Choroid plexus epithelial cell (primary cell): ENCODE measurements around the gene TNFRSF21.

Experiments used
- DNase-seq: peaks from one replicate; pipeline ENCODE4 v3.0.0-alpha.2; 2010; ENCODE audit warnings: low read depth
- H3K4me3 ChIP-seq: 2 replicates; pipeline ENCODE4 v1.5.1; 2011; ENCODE audit warnings: low read depth, mild to moderate bottlenecking, control low read depth, low read length, moderate library complexity
- TF ChIP-seq, protein P1 (sequence below): conservative IDR thresholded peaks from 2 replicates; pipeline ENCODE4 v1.5.1; 2011; ENCODE audit warnings: low read depth, mild to moderate bottlenecking, control low read depth, inconsistent platforms, low read length, moderate library complexity

The TNFRSF21 gene

DNA sequence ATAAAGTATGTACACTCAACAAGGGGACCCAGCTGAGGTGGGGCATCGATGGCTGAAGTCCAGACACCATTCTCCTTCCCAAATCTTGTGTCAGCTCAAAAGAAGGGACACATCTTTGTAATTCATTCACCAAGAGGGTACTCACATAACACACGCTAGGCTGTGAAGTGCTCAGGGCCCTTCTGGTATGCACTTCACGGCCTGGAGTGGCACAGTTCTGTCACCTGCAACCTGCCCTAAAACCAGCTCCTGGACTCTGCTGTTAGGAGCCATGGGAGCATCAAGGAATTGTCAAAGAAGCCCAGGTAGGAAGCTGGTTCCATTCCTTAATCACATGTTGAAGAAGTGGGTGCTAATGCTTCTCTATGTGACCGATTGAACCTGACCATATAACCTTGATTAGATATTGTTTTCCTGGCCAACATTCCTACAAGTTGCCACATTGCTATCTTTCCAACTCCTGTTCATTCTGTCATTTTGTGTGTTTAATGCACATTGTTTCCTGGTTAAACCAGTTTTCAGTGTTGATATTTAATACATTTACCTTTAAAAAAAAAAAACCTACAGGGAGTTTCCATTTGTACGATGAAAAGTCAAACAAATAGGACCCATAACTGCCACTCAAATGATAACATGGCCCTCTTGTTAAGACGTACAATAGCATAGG is 127.3 kb downstream of the TNFRSF21 start:
- TF ChIP-seq, protein P1, sequence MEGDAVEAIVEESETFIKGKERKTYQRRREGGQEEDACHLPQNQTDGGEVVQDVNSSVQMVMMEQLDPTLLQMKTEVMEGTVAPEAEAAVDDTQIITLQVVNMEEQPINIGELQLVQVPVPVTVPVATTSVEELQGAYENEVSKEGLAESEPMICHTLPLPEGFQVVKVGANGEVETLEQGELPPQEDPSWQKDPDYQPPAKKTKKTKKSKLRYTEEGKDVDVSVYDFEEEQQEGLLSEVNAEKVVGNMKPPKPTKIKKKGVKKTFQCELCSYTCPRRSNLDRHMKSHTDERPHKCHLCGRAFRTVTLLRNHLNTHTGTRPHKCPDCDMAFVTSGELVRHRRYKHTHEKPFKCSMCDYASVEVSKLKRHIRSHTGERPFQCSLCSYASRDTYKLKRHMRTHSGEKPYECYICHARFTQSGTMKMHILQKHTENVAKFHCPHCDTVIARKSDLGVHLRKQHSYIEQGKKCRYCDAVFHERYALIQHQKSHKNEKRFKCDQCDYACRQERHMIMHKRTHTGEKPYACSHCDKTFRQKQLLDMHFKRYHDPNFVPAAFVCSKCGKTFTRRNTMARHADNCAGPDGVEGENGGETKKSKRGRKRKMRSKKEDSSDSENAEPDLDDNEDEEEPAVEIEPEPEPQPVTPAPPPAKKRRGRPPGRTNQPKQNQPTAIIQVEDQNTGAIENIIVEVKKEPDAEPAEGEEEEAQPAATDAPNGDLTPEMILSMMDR = no peak
- H3K4me3 ChIP-seq = no peak overlapping the region
- no peak for DNase-seq

GRCh38 chr6:47181681-47182080 is 128.0 kb downstream of the TNFRSF21 start:
- no peak for DNase-seq
- H3K4me3 ChIP-seq = no peak overlapping the region
- TF ChIP-seq, protein P1 = no peak
